Activated CD4-positive, alpha-beta T cell treated with anti-CD3 and anti-CD28 coated beads for 36 hours (primary cell): Measurements from ENCODE around the gene PLEKHG4B. TPM values are rescaled to one million over a fixed set of nuclear protein-coding genes. Genes with fewer than 3 reads are reported as not detected.
"Not testable (repeated sequence)": the region's sequence is repeated elsewhere in the genome, so short reads cannot be mapped to it uniquely, and the experiment has no call there.

ENCODE experiments used
- ATAC-seq: fragments of 200-7000 bp; cut with Tn5 transposase; one replicate; pipeline ENCODE4 v1.10.0; 2021; ENCODE audit warnings: mild to moderate bottlenecking, moderate library complexity
- CTCF ChIA-PET: fragments of 350-600 bp; sonication (Branson Sonifier 250); formaldehyde crosslinking; loops from one replicate; lab custom pipeline; 2021; ENCODE audit warnings: antibody characterized with exemption; lab: Charles Lee
- POLR2A ChIA-PET: fragments of 350-600 bp; sonication (Branson Sonifier 250); formaldehyde crosslinking; loops from one replicate; lab custom pipeline; 2021; ENCODE audit warnings: antibody characterized with exemption, inconsistent platforms; lab: Charles Lee
- DNase-seq: peaks from one replicate; pipeline ENCODE4 v3.0.0-alpha.2; 2020
- H3K27ac Mint-ChIP-seq: one replicate; pipeline ENCODE4 v1.8.0; 2021; ENCODE audit warnings: mixed read lengths
- H3K27me3 Mint-ChIP-seq: one replicate; pipeline ENCODE4 v1.8.0; 2021; ENCODE audit warnings: mixed read lengths
- H3K36me3 Mint-ChIP-seq: one replicate; pipeline ENCODE4 v1.8.0; 2021; ENCODE audit warnings: low read depth, mixed read lengths
- H3K4me1 Mint-ChIP-seq: one replicate; pipeline ENCODE4 v1.8.0; 2021; ENCODE audit warnings: mixed read lengths
- H3K4me3 Mint-ChIP-seq: one replicate; pipeline ENCODE4 v1.8.0; 2021; ENCODE audit warnings: mild to moderate bottlenecking, moderate library complexity, mixed read lengths
- H3K9me3 Mint-ChIP-seq: one replicate; pipeline ENCODE4 v1.8.0; 2021; ENCODE audit warnings: low read depth, mixed read lengths
- intact Hi-C, 2 experiments: fragments of 100-400 bp; cut with DNase I in 1 of 2; cut with micrococcal nuclease in 1 of 2; formaldehyde crosslinking; loops; one replicate each; pipeline versions ENCODE4 v1.14.2 to v1.15.1; 2022 to 2024; cut with DNase I, micrococcal nuclease
- total RNA-seq, 2 experiments: library from RNA; stranded (reverse); gene quantifications; one replicate each; pipeline ENCODE4 v1.2.3, GENCODE V29; 2021

The PLEKHG4B gene
- total RNA-seq, 2 experiments from 2014 or later = 0.23 to 0.25 TPM

DNA sequence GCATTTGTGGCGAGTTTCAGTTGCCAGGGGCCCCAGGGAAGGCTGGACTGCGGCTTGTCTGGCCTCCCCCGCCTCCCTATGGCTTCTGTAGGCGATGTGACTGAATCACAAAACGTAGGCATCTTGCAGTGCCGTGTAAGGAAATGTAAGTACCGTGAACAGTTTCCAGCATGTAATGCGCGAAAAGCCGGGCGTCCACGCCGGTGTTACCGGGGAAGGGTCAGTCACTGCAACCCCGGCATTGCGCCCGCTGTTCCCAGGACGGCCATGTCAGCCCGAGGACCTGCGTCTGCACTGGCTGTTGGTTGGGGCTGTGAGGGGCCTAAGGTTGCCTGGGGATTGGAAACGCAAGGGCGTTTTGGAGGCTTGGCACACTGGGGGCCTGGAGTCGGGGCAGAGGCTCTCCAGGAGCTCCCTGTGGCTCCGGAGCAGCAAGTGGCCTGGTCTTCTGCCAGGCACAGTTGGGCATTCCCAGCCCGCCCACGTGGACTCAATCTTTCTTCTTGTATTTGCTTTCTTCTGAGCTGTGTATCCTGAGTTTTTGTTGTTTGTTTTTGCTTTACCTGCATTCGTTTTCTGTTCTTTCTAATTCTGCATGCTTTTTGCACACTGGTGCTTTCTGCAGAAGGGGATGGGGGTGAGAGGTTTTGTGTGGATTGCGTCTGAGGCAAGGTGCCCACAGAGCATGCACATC, 36.9 kb upstream of the PLEKHG4B start:
- Mint-ChIP-seq H3K27me3 (peaks cover 29% of the 10 kb centered on the region), H3K36me3 (no peaks in the 10 kb centered on the region), H3K9me3 (peaks cover 4% of the 10 kb centered on the region), H3K27ac (no peak overlapping the region), H3K4me3 (peak overlapping the region; percentile 33), H3K4me1 (peaks cover 2% of the 10 kb centered on the region)
- ChIA-PET CTCF (interaction anchor here (2.4 kb wide), 1 partner anchor 10 kb away, joined by 7 read pairs; no protein-coding TSS in a partner anchor), POLR2A (no interaction called here)
- intact Hi-C loops = no loop called here
- DNase-seq (no peak), ATAC-seq (no peak)

DNA sequence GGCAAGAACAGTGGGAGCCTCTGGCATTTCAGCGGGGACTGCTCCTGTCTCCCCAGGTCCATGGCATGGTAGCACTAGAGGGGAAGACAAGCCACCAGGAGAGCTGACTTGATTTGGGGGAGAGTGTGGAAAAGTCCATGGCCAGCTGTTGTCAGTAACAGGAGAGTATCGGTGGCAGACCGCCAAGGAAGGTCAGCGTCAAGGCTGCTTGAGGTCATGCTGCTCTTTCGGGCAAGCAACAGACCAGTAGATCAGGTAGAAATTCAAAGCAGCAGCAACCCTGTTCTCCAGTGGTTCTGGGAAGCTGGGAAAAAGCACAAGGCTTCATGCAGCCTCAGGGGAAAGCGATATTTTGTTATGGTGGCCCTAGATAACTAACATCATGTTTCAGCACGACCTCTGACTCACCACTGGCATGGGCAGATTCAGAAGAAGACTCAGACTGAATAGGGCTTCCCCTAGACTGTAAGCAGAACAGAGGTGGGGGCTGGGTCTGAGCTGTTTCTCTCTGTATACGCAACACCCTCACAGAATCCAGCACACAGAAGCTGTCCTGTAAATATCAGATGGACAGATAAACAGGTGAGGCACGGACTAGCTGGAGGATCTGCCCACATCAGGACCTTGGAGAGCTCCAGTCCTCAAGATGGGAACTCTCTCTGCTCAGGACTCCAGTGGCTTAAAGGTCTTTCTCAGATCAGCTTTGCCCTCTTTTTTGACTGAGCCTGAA, 35.2 kb upstream of the PLEKHG4B start:
- intact Hi-C loops = no loop called here
- H3K4me1 Mint-ChIP-seq = peaks cover 2% of the 10 kb centered on the region
- no peak overlapping the region for H3K27ac Mint-ChIP-seq
- CTCF ChIA-PET = interaction anchor here (2.4 kb wide), 1 partner anchor 11 kb away, joined by 7 read pairs; no protein-coding TSS in a partner anchor
- H3K4me3 Mint-ChIP-seq = no peak overlapping the region
- no peak for ATAC-seq
- H3K9me3 Mint-ChIP-seq = no peaks in the 10 kb centered on the region
- peak; percentile 46 for DNase-seq
- no peaks in the 10 kb centered on the region for H3K36me3 Mint-ChIP-seq
- H3K27me3 Mint-ChIP-seq = peaks cover 27% of the 10 kb centered on the region
- POLR2A ChIA-PET = no interaction called here

DNA sequence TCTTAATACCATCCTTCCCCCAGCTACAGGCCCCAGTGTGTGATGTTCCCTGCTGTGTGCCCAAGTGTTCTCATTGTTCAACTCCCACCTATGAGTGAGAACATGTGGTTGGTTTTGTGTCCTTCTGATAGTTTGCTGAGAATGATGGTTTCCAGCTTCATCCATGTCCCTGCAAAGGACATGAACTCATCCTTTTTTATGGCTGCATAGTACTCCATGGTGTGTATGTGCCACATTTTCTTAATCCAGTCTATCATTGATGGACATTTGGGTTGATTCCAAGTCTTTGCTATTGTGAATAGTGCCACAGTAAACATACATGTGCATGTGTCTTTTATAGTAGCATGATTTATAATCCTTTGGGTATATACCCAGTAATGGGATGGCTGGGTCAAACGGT, 31.7 kb upstream of the PLEKHG4B start:
- H3K4me3 Mint-ChIP-seq, H3K9me3 Mint-ChIP-seq, DNase-seq, intact Hi-C loops, H3K4me1 Mint-ChIP-seq, H3K27ac Mint-ChIP-seq, H3K36me3 Mint-ChIP-seq, ATAC-seq, POLR2A ChIA-PET: not testable (repeated sequence)
- H3K27me3 Mint-ChIP-seq = peaks cover 39% of the 10 kb centered on the region
- CTCF ChIA-PET = interaction anchor here (1.5 kb wide), 1 partner anchor 14 kb away, joined by 3 read pairs; no protein-coding TSS in a partner anchor

DNA sequence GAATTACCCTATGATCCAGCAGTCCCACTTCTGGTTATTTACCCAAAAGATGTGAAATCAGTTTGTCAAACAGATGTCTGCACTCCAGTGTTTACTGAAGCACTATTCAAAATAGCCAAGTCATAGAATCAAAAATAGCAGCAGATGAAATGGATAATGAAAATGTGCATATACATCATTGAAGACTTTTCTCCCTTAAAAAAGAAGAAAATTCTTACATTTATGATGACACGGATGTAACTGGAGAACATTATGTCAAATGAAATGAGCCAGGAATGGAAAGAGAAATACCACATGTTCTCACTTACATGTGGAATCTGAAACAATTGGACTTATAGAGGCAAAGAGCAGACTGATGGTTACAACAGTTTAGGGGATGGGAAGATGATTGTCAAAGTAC, 21.5 kb upstream of the PLEKHG4B start:
- intact Hi-C loops = no loop called here
- CTCF ChIA-PET = no interaction called here
- H3K9me3 Mint-ChIP-seq = no peaks in the 10 kb centered on the region
- no peaks in the 10 kb centered on the region for H3K4me1 Mint-ChIP-seq
- H3K4me3 Mint-ChIP-seq = no peak overlapping the region
- ATAC-seq (no peak), DNase-seq (no peak)
- POLR2A ChIA-PET = no interaction called here
- H3K27ac Mint-ChIP-seq = no peak overlapping the region
- H3K27me3 Mint-ChIP-seq = peaks cover 22% of the 10 kb centered on the region
- H3K36me3 Mint-ChIP-seq = no peaks in the 10 kb centered on the region

DNA sequence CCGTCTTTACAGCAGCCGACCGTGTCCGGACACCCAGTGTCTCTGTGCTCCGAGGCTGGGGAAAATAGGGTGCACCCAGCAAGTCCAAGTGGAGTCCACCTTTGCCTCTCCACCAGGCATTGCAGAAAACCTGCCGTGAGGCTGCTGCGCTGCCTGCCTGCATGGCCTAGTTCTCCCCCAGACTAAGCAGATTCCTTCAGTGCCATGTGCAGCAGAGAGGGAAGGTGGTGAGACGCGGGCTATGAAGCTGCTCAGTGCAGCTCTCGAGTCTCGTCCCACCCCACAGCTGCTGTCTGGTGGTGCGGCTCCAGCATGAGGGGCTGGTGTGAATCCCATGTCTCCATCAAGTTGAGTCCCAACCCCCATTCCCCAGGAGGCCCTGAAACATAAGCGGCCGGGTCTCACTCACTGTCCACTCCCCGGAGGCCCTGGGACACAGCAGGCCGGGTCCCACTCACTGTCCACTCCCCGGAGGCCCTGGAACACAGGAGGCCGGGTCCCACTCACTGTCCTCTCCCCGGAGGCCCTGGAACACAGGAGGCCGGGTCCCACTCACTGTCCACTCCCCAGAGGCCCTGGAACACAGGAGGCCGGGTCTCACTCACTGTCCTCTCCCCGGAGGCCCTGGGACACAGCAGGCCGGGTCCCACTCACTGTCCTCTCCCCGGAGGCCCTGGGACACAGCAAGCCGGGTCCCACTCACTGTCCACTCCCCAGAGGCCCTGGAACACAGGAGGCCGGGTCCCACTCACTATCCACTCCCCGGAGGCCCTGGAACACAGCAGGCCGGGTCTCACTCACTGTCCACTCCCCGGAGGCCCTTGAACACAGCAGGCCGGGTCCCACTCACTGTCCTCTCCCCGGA, 19.4 kb upstream of the PLEKHG4B start:
- H3K9me3 Mint-ChIP-seq, POLR2A ChIA-PET, DNase-seq, ATAC-seq, H3K27ac Mint-ChIP-seq, intact Hi-C loops, H3K4me1 Mint-ChIP-seq, H3K36me3 Mint-ChIP-seq, CTCF ChIA-PET, H3K4me3 Mint-ChIP-seq: not testable (repeated sequence)
- H3K27me3 Mint-ChIP-seq = peaks cover 11% of the 10 kb centered on the region

DNA sequence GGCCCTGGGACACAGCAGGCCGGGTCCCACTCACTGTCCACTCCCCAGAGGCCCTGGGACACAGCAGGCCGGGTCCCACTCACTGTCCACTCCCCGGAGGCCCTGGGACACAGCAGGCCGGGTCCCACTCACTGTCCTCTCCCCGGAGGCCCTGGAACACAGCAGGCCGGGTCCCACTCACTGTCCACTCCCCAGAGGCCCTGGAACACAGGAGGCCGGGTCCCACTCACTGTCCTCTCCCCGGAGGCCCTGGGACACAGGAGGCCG, 18.9 kb upstream of the PLEKHG4B start:
- DNase-seq, H3K4me3 Mint-ChIP-seq, H3K4me1 Mint-ChIP-seq, ATAC-seq, CTCF ChIA-PET, POLR2A ChIA-PET, H3K27me3 Mint-ChIP-seq, H3K9me3 Mint-ChIP-seq, H3K27ac Mint-ChIP-seq, intact Hi-C loops, H3K36me3 Mint-ChIP-seq: not testable (repeated sequence)

DNA sequence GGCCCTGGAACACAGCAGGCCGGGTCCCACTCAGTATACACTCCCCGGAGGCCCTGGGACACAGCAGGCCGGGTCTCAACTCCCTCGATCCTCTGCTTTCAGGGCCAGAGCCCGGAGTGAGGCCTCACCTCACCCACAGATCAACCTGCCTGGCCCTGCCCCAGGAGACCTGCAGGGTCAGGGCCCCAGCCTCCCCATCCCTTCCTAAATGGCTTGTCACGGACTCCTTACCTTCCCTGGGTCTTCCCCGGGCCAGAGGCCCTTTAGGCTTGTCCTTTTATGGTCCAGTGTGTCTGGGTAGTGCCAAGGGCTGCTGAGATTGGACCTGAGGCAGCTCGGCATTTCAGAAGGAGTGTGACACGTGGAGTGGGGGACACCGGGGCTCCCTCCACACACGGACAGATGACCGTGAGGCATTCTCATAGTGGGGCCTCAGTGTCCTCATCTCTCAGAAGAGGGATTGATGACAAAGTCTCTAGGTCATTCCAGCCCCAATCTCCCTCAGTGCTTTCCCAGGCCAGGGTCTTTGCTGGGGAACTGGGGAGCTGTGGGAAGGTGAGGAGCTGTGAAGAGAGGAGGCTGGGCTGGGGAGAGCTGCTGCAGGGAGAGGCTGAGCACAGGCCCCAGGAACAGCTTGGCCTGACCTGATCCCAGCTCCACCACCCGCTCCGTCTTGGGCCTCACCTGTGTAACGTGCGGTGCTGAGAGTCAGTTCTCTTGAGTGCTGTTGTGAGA, 18.0 kb upstream of the PLEKHG4B start:
- Mint-ChIP-seq H3K27me3 (peaks cover 7% of the 10 kb centered on the region), H3K9me3 (no peaks in the 10 kb centered on the region), H3K4me3 (no peak overlapping the region), H3K36me3 (no peaks in the 10 kb centered on the region), H3K4me1 (no peaks in the 10 kb centered on the region), H3K27ac (no peak overlapping the region)
- POLR2A ChIA-PET = no interaction called here
- intact Hi-C loops = no loop called here
- CTCF ChIA-PET = no interaction called here
- ATAC-seq (no peak), DNase-seq (no peak)

DNA sequence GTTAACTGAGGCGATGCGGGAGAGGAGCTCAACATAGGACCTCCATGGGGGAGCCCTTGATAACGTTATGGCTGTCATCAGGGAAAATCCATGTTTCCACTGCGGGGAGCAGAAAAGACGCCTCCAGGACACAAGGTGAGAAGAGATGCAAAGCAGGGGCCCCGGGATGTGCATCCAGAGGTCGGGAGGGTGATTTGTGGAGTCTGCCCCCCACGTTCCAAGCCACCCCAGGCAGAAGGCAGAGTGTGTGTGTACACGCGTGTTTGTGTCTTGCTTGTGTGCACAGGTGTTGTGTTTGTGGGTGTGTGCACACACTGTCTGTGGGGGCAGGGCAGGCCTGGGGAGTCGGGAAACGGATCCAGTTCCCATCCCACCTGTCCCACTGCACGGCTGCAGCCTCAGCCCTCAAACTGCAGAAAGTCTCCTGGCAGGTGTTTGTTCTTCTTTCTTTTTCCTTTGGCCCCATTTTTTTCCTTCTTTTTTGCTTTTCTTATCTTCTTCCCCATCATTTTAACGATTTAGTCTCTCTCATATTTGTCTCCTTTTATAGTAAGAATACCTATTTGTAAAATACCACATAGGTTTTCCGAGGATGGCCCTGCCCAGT, 17.4 kb upstream of the PLEKHG4B start:
- Mint-ChIP-seq H3K27me3 (peaks cover 3% of the 10 kb centered on the region), H3K27ac (no peak overlapping the region), H3K9me3 (no peaks in the 10 kb centered on the region), H3K36me3 (no peaks in the 10 kb centered on the region), H3K4me3 (no peak overlapping the region), H3K4me1 (no peaks in the 10 kb centered on the region)
- ChIA-PET POLR2A (no interaction called here), CTCF (no interaction called here)
- ATAC-seq = no peak
- intact Hi-C loops = no loop called here
- no peak for DNase-seq

DNA sequence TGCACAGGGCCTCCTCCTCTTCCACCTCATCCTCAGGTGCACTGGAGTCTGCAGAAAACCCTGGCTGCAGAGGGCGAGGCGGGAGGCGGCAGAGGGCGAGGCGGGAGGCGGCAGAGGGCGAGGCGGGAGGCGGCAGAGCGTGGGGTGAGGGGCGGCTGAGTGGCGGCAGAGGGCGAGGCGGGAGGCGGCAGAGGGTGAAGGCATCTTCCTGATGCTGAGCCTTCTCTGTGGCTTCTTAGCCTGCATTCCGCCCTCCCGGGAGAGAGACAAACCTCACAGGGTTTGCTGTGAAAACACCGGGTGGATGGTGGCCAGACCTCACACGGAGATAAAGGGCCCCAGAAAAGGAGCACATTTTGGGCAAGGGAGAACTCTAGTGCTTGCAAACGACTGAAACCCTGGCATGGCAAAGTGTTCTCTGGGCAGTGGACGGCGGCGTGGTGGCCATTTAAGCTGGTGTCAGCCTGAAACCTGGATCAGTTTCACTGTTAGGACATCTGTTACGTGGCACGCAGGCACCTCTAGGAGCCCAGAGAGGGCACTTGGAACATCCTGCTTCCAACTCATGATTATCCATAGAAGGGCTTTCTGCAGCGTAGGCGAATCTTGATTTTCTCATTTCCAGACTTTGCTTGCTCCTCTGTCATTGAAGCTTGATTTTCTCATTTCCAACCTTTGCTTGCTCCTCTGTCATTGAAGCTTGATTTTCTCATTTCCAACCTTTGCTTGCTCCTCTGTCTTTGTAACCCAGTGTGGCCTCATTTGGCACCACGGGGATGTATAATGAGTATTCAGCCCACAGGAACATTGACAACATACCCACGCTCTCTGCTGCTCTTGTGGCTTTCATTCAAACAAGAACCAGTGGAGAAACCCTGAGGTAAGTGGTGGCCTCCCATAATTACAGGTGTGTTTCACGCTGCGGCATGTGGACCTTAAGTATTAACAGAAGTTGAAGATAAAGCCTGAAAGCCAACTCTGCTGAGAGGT, 16.3 kb upstream of the PLEKHG4B start:
- no peak for ATAC-seq
- H3K27ac Mint-ChIP-seq = no peak overlapping the region
- intact Hi-C loops = no loop called here
- ChIA-PET POLR2A (no interaction called here), CTCF (no interaction called here)
- H3K36me3 Mint-ChIP-seq = no peaks in the 10 kb centered on the region
- H3K4me3 Mint-ChIP-seq = no peak overlapping the region
- DNase-seq = no peak
- no peaks in the 10 kb centered on the region for H3K9me3 Mint-ChIP-seq
- H3K27me3 Mint-ChIP-seq = peaks cover 3% of the 10 kb centered on the region
- H3K4me1 Mint-ChIP-seq = no peaks in the 10 kb centered on the region

DNA sequence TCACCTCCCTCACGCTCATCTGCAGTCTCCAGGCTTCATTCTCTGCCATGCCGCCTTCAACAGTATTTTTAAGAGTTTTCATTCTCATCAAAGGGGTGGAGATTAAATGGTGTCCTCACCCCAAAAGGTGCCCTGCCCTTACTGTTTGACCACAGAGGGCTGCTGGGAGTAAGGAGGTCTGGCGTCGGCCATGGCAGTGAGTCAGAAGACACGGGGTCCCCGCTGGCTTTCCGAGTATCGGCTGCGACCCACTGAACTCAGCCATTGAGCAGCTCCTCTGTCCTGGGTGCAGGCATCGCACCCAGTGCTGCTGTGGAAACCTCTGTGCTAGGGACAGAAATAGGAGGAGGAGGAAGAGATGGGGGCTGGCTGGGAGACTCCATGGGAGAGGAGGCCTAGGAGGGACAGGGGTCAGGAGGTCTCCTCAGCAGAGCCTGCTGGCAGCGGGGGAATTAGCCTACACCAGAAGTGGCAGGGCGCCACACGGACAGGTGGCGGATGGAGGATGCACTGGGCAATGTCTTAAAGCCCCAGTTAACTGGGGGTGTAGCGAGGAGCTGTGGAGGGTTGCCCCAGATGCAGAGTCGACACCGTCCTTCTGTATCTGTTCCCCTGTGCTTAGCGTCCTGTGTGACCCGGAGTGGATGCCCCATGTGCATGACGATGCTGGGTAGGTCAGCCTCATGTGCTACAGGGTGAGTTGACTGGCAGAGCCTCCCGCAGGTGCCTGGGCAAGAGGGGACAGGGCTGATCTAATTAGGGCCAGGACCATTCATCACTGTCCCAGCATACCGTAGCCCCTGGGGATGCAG, 15.4 kb upstream of the PLEKHG4B start:
- ChIA-PET POLR2A (no interaction called here), CTCF (no interaction called here)

More for the DNA sequence above, 15.4 kb upstream of the PLEKHG4B start:
- intact Hi-C loops = no loop called here
- H3K4me3 Mint-ChIP-seq = no peak overlapping the region
- no peak for DNase-seq
- H3K9me3 Mint-ChIP-seq = no peaks in the 10 kb centered on the region
- no peaks in the 10 kb centered on the region for H3K4me1 Mint-ChIP-seq
- H3K27me3 Mint-ChIP-seq = peaks cover 3% of the 10 kb centered on the region
- H3K36me3 Mint-ChIP-seq = no peaks in the 10 kb centered on the region
- ATAC-seq = no peak
- no peak overlapping the region for H3K27ac Mint-ChIP-seq
